Measurements from ENCODE around the gene MAML3. TPM values are rescaled to one million over a fixed set of nuclear protein-coding genes. Genes with fewer than 3 reads are reported as not detected.

The MAML3 gene
- total and polyA plus RNA-seq, 2 of the 13 experiments (the other 11 are each of a cell fraction or from before 2014, with no cell fraction given), result 0.05 to 0.13 TPM

GRCh38 chr4:139689093-139689722, 464.8 kb downstream of the MAML3 start (continued):
- no peak; the same call in 1 of the 2 replicates for TF ChIP-seq KAT7 (CRISPR knock-in tag; IDR thresholded peaks at IDR 0.05; ENCODE audit: borderline replicate concordance)
- TF ChIP-seq ZNF501 (CRISPR knock-in tag; IDR thresholded peaks at IDR 0.05), result peak; percentile 54
- no peak for TF ChIP-seq MNT (IDR thresholded peaks at IDR 0.05)
- TF ChIP-seq ZNF17 (CRISPR knock-in tag; IDR thresholded peaks at IDR 0.05), result no peak
- peak; percentile 21; the same call in 1 of the 2 replicates for TF ChIP-seq NCOA1 (CRISPR knock-in tag; IDR thresholded peaks at IDR 0.05)
- TF ChIP-seq CEBPZ (IDR thresholded peaks at IDR 0.05; ENCODE audit: low read length), result no peak
- peak; percentile 86 for TF ChIP-seq SAP130 (CRISPR knock-in tag; IDR thresholded peaks at IDR 0.05; ENCODE audit: low read depth)
- no peak for TF ChIP-seq JDP2 (CRISPR knock-in tag; IDR thresholded peaks at IDR 0.05; ENCODE audit: borderline replicate concordance)
- TF ChIP-seq PHB2 (IDR thresholded peaks at IDR 0.05; ENCODE audit: partially characterized antibody), result no peak
- TF ChIP-seq MBD4 (IDR thresholded peaks at IDR 0.05; ENCODE audit: borderline replicate concordance, low read length), result no peak; the same call in 1 of the 2 replicates
- TF ChIP-seq MAFF (IDR thresholded peaks at IDR 0.05; ENCODE audit: low read depth, low read length), result 0 out of 2 replicates have a peak, but pooled peaks have one; percentile 15
- no peak for TF ChIP-seq TEAD2 (CRISPR knock-in tag; IDR thresholded peaks at IDR 0.05)
- TF ChIP-seq STAT6 (CRISPR knock-in tag; IDR thresholded peaks at IDR 0.05; ENCODE audit: borderline replicate concordance), result peak; percentile 66; the same call in 1 of the 2 replicates
- TF ChIP-seq CENPBD1 (CRISPR knock-in tag; IDR thresholded peaks at IDR 0.05; ENCODE audit: borderline replicate concordance, low read depth), result no peak
- TF ChIP-seq HMGXB4 (CRISPR knock-in tag; IDR thresholded peaks at IDR 0.05; ENCODE audit: borderline replicate concordance in 1 of 2, low read depth in 1 of 2), result no peak
- TF ChIP-seq ZNF788 (CRISPR knock-in tag; IDR thresholded peaks at IDR 0.05; ENCODE audit: borderline replicate concordance), result peak; percentile 26; the same call in 1 of the 2 replicates

Measured in HepG2 (cell line).